Measurements from ENCODE around the gene YWHAE. TPM values are rescaled to one million over a fixed set of nuclear protein-coding genes. Genes with fewer than 3 reads are reported as not detected.

YWHAE gene
- total RNA-seq, 1 donor from 2014 or later, result 263 TPM

- Mint-ChIP-seq H3K36me3 (ENCODE audit: low read depth) (no peaks in the 10 kb centered on the region), H3K4me3 (no peak overlapping the region), H3K4me1 (no peaks in the 10 kb centered on the region), H3K27me3 (peaks cover 7% of the 10 kb centered on the region), H3K9me3 (no peaks in the 10 kb centered on the region), H3K27ac (no peak overlapping the region)
- ATAC-seq (ENCODE audit: low read depth), result no peak
- no peak for DNase-seq
- POLR2A ChIA-PET, result no interaction called here
- CTCF ChIA-PET, result no interaction called here
- TF ChIP-seq CTCF (IDR thresholded peaks at IDR 0.05), result no peak
- intact Hi-C loops (cut with micrococcal nuclease), result no loop called here
Measured at GRCh38 chr17:1322480-1322879, 77.5 kb downstream of the YWHAE start.

DNA sequence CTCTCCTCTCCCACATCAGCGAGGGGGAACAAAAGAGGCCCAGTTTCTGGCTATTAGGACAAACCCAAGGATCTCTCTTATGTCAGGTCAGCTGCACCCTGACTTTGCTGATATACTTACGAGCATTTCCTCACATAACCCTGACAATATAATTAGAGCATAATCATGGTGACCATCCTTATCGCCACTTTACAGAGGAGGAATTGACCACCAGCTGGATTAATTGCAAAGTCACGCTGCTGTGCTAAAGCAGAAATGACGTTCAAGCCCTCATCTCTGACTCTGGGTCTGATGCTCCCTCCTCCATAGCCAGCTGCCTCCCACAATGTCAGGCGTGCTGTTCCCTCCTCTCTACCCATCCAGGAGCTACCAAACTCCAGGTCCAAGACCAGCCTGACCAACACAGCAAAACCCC lies 78.0 kb downstream of the YWHAE start:
- ChIA-PET POLR2A (no interaction called here), CTCF (no interaction called here)
- DNase-seq, result no peak
- intact Hi-C loops (cut with micrococcal nuclease), result no loop called here
- Mint-ChIP-seq H3K36me3 (ENCODE audit: low read depth) (no peaks in the 10 kb centered on the region), H3K4me3 (no peak overlapping the region), H3K9me3 (no peaks in the 10 kb centered on the region), H3K27ac (no peak overlapping the region), H3K4me1 (no peaks in the 10 kb centered on the region), H3K27me3 (peaks cover 7% of the 10 kb centered on the region)
- no peak for ATAC-seq (ENCODE audit: low read depth)
- no peak for TF ChIP-seq CTCF (IDR thresholded peaks at IDR 0.05)

DNA sequence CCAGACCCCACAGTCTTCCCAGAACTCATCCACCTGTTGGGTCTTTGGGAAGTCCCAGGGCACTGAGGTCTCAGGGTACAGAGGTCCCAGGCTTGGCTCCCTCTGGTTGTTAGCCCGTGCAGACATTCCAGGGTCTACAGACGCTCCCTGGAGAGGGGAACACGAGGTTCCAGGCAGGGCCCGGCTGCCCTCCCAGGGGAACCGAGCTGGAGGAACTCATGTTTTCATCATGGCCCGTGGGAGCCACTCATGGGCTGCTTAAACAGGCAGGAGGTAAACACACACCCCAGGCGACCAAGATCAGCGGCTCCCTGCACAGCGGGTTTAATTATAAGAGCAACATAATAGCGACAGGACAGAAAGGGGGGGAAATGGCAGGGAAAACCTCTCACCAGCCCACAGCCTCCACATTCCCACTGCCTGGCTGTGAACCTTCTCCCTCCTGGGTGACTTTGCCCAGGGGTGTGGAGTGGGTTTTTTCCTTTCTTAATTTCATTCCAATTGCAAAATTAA lies 84.1 kb downstream of the YWHAE start:
- no peak overlapping the region for H3K4me3 Mint-ChIP-seq
- no peaks in the 10 kb centered on the region for H3K4me1 Mint-ChIP-seq
- intact Hi-C loops (cut with micrococcal nuclease), result no loop called here
- DNase-seq, result no peak
- H3K27me3 Mint-ChIP-seq, result peaks cover 11% of the 10 kb centered on the region
- H3K36me3 Mint-ChIP-seq (ENCODE audit: low read depth), result no peaks in the 10 kb centered on the region
- H3K27ac Mint-ChIP-seq, result no peak overlapping the region
- TF ChIP-seq CTCF (IDR thresholded peaks at IDR 0.05), result no peak
- CTCF ChIA-PET, result no interaction called here
- H3K9me3 Mint-ChIP-seq, result no peaks in the 10 kb centered on the region
- POLR2A ChIA-PET, result no interaction called here
- ATAC-seq (ENCODE audit: low read depth), result no peak

DNA sequence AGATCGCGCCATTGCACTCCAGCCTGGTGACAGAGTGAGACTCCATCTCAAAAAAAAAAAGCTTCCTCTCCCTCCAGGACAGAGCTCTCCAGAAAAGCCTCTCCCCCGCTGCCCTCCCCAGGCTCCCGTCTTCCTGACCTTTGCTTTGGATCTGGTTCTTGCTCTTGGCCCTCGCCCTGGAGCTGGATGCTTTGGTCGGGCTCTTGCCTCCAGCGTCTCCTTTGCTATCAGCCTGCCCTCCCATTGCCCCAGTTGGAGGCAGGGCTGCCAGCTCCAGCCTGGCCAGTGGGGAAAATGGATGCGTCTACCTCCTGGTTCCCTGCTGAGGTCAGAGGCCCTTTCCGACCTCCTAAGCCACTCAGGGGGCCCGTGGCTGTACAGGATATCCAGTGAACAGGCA lies 84.6 kb downstream of the YWHAE start:
- ChIA-PET CTCF (no interaction called here), POLR2A (no interaction called here)
- Mint-ChIP-seq H3K27ac (no peak overlapping the region), H3K27me3 (peaks cover 10% of the 10 kb centered on the region), H3K4me3 (no peak overlapping the region), H3K36me3 (ENCODE audit: low read depth) (no peaks in the 10 kb centered on the region), H3K9me3 (no peaks in the 10 kb centered on the region), H3K4me1 (no peaks in the 10 kb centered on the region)
- TF ChIP-seq CTCF (IDR thresholded peaks at IDR 0.05), result no peak
- ATAC-seq (ENCODE audit: low read depth), result no peak
- DNase-seq, result no peak
- intact Hi-C loops (cut with micrococcal nuclease), result no loop called here

- intact Hi-C loops (cut with micrococcal nuclease), result no loop called here
- ChIA-PET CTCF (no interaction called here), POLR2A (no interaction called here)
- ATAC-seq (ENCODE audit: low read depth) (no peak), DNase-seq (no peak)
- TF ChIP-seq CTCF (IDR thresholded peaks at IDR 0.05), result no peak
- H3K36me3 Mint-ChIP-seq (ENCODE audit: low read depth), result no peaks in the 10 kb centered on the region
- H3K27ac Mint-ChIP-seq, result no peak overlapping the region
- no peaks in the 10 kb centered on the region for H3K9me3 Mint-ChIP-seq
- H3K27me3 Mint-ChIP-seq, result peaks cover 9% of the 10 kb centered on the region
- no peak overlapping the region for H3K4me3 Mint-ChIP-seq
- no peaks in the 10 kb centered on the region for H3K4me1 Mint-ChIP-seq
Measured at GRCh38 chr17:1313270-1314005, 86.6 kb downstream of the YWHAE start.

Measured in activated B cell treated with CpG ODN at 0.5 μM for 24 hours (primary cell).